SH-SY5Y (cell line): ENCODE measurements around the gene SMPD2.

Experiments
- GATA2 ChIP-seq: IDR thresholded peaks from 2 replicates; pipeline ENCODE4 v1.6.1; 2011; ENCODE audit warnings: mild to moderate bottlenecking, low read depth, low read length
- GATA3 ChIP-seq: IDR thresholded peaks from 2 replicates; pipeline ENCODE4 v1.6.1; 2011; ENCODE audit warnings: low read depth, mild to moderate bottlenecking, low read length, moderate library complexity

SMPD2 gene

GRCh38 chr6:109440331-109441068, at the start of gene SMPD2, which contains the start of gene PPIL6:
SMPD2 (plus strand) TSS chr6:109440724; CDS start chr6:109441122, 398 bp downstream.
PPIL6 (minus strand) TSS chr6:109440628; CDS start chr6:109440590, 38 bp downstream.
- TF ChIP-seq GATA3 (no peak), GATA2 (no peak)

DNA sequence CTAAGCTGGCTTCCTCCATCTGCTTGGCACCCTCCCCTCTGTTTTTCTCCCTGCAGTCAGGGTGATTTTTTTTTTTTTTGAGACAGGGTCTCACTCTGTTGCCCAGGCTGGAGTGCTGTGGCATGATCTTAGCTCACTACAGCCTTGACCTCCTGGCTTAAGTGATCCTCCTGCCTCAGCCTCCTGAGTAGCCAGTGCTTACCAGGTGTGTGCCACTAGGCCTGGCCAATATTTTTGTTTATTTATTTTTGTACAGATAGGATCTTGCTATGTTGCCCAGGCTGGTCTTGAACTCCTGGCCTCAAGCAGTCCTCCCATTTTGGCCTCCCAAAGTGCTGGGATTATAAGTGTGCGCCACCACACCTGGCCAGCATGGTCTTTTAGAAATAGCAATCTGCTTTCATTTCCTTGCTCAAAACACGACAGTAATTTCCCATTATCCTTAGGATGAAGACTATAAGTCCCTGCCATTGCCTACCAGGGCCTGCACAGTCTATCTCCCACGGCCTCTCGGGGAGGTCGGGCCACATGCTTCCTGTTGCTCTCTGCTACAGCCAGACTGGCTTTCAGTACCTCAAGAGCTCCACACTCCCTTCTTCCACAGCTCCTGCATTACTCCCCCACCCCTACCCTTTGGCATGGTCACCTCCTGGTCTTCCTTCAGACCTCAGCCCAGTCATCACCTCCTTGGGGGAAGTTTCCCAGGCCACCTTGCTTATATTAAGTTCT, 47.2 kb upstream of the SMPD2 start:
- no peak for TF ChIP-seq GATA3
- TF ChIP-seq GATA2 = no peak

DNA sequence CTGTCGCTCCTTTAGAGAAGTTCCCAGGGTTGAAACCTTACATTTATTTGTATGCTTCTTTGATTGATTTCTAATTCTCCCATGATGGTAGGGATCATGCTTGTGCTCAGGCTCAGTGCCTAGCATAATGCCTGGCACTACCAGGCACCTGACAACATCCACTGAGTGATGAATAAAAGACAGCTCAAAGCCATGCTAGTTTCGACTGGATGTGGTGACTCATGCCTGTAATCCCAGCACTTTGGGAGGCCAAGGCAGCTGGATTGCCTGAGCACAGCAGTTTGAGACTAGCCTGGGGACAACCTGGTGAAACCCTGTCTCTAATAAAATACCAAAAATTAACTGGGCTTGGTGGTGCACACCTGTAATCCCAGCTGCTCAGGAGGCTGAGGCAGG, 46.6 kb upstream of the SMPD2 start:
- TF ChIP-seq GATA3 (no peak), GATA2 (no peak)

DNA sequence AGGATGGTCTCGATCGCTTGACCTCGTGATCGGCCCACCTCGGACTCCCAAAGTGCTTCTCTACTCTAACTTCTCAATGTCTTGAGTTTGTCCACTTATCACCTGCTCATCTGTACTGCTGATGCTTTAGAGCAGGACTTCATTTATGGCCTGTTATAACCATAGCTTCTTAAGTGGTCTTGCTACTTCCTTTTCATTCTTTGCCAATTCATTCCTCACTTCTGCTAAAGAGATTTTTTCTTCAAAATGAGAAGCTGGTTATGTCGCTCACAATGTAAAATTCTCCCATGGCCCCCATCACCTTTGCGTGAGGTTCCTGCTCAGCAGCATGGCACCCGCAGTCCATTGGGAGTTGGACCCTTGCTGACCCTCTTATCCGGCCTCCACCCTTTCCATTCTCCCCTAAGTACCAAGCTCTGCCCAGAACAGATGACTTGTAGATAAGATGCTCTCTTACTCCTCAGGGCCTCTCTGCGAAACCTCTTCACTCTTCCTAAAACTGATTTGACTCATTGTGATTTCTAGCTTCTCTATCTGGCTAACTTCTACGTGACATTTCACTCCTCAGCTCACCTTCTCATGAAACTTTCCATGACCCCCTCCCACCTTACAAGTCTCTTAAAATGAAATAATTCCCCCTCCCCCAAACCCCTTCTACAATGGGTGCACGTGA, 44.3 kb upstream of the SMPD2 start:
- TF ChIP-seq GATA2 (no peak), GATA3 (no peak)

- no peak for TF ChIP-seq GATA2
Measured at GRCh38 chr6:109397020-109397419, 43.5 kb upstream of the SMPD2 start.

- TF ChIP-seq GATA2 (no peak), GATA3 (no peak)
Measured at GRCh38 chr6:109406196-109406595, 34.3 kb upstream of the SMPD2 start.

GRCh38 chr6:109411034-109411433, 29.5 kb upstream of the SMPD2 start:
- TF ChIP-seq GATA2 = no peak
- no peak for TF ChIP-seq GATA3

GRCh38 chr6:109417646-109418045, 22.9 kb upstream of the SMPD2 start:
- TF ChIP-seq GATA2 (no peak), GATA3 (no peak)

GRCh38 chr6:109420751-109421150, 19.8 kb upstream of the SMPD2 start:
- no peak for TF ChIP-seq GATA3
- no peak for TF ChIP-seq GATA2

DNA sequence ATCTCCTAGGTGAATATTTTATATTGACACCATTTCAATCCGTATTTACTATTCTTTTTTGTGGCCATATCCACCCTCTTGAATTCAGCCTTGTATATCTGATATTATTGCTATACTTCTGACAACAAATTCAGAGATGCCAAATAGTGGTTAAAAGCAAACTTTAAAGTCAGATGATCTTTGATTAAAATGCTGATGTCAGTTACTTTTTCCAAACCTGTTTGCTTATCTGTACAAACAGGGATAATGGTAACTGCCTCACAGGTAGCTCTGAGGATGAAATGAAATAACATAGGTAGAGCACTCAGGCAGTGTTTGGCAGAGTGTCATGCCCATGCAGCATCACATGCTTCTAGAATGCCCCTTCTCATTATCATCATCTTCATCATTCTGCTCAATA, 19.3 kb upstream of the SMPD2 start:
- TF ChIP-seq GATA3 = no peak
- TF ChIP-seq GATA2 = no peak

DNA sequence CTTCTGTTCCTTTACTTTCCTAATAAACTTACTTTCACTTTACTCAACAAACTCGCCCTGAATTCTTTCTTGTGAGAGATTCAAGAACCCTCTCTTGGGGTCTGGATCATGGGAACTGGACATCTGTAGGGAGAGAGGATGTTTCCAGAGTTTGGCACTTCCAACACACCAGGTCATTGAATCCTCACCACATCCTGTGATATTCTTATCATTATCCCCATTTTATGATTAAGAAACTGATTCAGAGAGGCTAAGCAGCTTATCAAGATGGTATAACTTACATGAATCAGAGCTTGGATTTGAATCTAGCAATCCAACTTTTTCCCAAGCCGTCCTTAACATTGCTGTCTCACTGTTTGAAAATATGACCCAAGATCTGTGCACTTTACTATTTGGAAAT, 15.6 kb upstream of the SMPD2 start:
- TF ChIP-seq GATA2 (no peak), GATA3 (no peak)

DNA sequence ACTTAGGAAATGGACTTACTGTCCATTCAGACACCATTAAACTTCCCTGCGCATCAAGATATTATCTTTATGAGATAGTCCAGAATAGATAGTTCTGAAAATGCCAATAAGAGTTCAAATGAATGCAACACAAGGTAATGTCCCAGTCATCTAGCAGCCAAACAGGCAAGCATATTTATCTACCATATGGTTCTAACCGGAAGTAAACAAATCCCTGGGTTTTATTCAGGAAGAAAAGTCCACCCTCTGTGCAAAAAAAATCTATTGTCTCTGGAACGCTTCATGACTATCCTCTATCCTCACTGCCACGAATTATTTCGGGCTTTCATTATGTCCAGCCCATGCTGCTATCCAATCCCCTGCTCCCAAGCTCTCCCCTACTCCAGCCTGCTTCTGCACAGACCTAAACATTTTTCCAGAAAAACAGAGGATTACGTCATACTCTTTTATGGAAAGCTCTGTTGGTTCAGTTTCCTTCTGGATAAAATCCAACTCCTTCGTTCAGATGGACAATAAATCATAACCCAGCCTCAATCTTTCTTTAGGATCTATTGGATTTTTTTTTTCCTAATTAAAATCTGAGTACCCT, 11.5 kb upstream of the SMPD2 start:
- no peak for TF ChIP-seq GATA2
- no peak for TF ChIP-seq GATA3

DNA sequence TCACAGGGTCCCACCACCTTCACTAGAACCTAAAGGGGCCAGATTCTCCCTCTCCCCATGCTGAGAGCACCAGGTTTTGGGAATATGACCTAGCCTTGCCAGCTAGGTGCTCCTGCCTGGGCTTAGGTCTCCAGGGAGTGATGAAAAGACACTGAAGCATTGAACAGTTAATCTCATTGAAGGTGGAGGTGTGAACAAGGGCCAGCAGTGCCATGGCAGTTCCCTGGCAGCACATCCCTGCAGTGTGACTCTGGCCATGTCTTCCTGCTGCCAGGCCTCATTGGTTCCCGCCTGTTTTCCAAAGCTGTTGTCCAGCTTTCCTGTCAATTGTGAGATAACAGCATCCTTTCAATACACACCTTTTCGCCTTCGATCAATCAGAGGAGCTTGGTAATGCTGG, 11.0 kb upstream of the SMPD2 start:
- TF ChIP-seq GATA3 = no peak
- TF ChIP-seq GATA2 = no peak

DNA sequence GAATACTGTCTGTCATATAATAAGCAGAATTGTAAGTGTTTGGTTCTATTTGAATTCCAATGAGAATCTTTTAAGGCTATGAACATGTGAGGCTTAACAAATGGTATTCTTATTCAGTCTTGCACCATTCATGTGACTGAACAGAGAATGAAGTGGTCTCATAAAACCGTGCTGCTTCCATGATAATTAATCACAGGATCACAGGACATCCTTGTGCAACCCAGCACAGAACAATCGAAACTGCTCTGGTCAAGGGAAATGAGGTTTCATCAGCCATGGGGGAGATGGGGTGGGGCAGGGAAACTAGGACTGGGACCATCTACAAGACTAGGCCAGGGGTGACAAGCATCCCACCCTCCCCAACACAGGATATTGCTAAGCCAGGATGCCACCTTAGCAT, 6.1 kb upstream of the SMPD2 start:
- TF ChIP-seq GATA3 (no peak), GATA2 (no peak)

DNA sequence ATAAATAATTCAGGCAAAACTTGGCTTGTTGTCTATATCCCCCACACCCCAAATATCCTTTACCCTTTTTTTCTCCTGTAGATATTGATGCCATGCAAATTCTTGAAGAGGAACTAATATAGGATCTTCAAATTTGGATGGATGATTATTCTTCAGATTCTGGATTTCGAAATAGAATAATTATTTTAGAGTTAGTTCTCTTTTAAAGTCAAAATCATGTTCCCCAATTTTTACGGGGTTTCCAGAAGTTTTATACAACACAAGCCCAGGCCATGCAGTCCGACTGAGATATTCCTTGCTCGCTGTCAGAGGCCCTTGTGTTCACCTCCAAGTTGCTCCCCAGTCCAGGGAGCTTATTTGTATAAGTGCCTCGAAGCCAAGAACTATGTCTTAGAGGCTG, 4.5 kb upstream of the SMPD2 start:
- TF ChIP-seq GATA2 (no peak), GATA3 (no peak)
